ENCODE results near the gene TTN.

TTN gene

DNA sequence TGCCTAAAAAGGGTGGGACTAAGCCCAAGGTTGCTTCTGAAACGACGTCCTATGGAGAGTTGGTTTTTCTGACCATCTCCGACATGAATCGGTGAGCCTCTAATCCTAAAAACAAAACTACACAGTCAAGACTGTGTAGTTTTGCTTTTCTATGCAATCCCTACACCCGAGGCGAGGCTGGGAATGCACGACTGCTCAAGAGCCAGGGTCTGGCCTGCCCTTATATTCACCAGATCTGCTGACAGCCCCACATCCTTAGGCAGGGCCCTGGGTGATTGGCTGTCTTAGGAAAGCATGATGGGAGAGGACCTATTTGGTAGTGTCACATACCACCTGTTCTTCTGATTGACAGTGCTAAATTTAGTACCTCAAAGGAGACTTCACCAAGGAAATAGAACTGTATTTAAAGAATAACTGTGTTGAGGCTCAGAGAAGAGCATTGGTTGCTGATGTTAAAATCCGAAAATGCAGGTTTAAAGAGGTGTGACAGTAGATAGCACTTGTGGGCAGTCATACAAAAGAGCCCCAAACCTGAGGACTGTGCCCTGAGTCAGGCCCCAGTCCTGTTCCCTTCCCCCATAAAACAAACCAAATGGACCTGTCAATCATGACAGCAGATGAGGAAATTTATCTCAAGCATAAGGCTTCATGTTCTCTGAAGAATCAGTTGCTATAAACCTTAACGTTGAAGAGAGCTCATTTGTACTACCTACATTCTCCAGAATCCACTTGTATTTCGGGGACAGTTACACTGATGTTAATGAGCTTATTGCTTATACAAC is at the start of gene TTN:
Gene TTN (minus strand): TSS at position 197 of the 782 bp plus-strand sequence. CDS start 2,781 bp downstream, outside the sequence.
- no peak for DNase-seq (ENCODE audit: low read depth in 2 of 2)

DNA sequence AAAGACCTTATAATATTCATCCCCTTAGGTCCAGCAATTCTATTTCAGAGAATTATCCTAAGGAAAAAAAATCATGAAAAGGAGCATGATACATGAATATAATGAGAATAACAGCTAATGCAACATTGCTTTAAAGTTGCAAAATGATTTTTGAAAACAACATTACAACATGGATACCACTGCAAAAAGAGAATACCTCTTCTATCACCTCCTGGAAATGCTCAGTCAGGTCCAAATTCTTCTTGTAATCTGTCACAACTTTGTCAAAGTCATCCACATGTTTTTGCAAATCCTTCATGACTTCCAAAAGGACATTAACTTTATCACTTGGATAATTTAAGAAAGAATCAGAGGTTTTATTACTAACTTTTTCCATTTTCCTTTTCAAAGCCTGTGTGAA is 47.9 kb upstream of the TTN start:
- no peak for DNase-seq (ENCODE audit: low read depth in 2 of 2)

DNA sequence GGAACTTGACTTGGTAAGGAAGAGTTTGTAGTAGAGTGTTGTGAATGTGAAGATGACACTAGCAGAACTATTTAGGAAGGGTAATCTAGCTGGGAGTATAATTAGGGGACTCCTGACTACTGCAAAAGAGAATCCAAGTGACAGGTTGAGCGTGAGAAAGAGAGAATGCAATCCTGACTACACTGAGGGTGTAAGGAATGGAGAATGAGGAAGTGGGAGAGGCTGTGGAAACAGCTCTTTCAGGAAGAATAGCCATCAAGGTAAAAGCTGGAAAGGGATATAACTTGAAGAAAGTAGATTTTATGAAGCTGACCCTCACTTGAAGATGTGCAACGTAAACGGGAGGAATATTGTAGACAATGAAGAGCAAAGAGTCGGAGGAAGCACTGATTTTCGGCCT is 41.1 kb upstream of the TTN start:
- DNase-seq (ENCODE audit: low read depth in 2 of 2): no peak

DNA sequence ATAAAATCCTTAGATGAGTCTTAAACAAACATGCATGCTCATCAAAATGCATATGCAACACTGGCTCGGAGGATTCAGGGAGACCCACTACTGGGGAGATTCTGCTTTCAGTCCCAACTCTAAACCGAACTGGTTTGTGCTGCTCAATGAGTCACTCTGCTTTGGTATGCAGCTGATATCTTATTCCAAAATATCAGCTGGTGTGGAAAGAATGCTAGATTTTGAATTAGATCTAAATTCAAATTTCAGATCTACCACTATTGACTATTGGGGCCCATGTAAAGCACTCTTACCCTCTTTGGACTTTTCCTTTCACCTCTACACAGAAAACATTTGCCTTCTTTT is 39.2 kb upstream of the TTN start:
- DNase-seq (ENCODE audit: low read depth in 2 of 2): no peak

DNA sequence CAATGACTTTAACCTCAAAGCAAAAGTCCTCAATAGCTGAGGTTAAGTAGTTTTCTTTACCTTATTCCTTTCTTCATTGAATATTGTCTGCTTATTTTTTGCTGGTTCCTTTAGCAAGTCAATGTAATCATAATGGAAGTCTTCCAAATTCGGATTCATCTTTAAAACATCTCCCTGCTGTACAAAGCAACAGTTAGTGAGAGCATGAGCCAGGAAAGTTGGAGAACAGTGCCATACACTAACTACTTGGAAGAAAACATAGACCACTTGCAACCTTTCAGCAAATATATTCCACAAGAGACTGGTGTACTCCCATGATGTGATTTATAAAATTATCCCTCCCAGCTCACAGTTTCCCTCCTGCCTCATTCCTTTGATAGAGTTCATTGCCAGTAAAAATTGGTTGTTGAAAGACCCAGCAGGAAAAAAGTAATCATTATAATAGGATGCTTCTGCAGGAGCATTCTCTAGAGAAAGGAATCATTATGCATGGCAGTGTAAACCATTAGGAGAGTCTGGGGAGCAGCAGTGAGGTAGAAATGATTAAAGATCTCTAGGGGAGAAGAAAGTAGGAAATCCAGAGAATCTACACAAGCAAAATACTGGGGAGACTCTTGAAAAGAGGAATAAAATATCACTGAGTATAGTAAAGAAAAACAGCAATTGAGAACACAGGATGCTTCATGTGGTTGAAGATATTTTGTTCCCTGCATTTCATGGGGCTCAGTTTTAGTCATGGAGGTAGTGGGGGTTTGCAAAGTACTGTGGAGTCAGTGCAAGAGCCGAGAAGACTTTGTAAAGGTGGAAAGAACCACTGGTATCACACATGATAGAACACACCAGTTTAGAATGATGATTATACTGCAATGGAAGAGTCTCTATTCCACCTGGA is 38.6 kb upstream of the TTN start:
- no peak for DNase-seq (ENCODE audit: low read depth in 2 of 2)

DNA sequence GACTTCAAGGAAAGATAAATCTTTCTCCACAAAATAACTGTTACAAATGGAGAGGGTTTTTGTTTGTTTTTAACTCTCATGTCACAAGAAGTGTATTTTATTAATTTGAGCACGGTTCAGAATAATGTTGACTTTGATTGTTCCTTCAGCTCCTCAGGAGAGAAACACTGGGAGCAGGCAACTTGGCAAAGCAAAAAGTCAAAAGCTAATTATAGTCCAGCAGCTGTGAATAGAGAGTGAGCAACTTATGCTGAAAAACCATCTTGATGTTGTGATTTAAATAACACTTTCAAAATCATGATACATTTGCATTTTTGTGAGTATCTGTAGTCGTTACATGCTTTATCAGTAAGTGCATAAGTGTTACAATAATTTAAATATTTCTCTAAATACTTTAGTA is 37.5 kb upstream of the TTN start:
- no peak for DNase-seq (ENCODE audit: low read depth in 2 of 2)

DNA sequence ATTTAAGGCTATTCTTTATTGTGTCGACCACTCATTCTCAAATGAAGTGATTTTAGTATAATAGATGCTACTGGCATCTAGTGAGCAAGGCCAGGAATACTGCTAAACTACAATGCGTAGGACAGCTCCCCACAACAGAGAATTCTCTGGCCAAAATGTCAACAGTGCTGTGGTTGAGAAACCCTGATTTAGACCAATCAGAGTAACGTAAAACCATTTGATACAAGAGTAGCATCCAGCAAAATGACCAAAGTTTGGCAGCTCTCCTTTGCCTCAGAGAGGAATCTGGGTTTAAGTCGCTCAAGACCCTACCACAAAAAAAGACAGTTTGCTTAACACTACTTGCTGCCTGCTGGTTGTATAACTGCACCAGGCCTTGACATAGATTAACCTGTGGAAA is 37.0 kb upstream of the TTN start:
- DNase-seq (ENCODE audit: low read depth in 2 of 2): no peak

DNA sequence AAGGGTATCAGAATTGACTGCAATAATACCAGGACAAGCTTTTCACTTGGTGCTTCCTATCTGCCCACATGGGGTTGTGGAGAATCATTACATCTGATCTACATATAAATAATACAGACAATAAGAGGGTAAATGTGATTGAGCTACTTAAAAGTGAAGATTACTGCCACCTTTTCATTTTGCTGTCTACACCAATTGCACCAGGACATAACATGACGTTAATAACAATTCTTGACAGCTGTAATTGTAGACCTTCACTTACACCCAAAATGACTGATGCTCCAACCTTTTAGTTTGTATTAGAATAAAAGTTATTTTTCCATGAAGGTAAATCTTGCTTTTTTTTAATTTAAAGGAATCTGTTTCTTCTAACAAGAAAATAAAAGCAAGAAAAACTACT is 36.5 kb upstream of the TTN start:
- no peak for DNase-seq (ENCODE audit: low read depth in 2 of 2)

DNA sequence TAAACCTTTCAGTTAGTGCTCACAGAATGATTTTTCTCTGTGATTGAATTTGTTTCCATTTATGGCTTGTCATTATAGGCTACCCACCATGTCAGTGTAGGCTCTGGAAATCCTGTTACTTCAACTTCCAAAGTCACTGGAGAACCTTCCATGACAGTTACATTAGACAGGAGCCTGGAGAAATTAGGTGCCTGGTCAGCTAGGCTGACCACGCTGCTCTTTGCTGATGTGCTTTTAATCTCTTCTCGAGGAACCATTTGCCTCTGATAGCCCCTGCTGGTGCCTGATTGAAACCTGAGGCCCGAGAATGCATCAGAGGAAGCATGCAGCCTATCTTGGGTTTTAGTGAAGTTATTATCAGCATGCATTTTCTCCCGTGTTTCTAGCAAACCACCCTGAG is 29.6 kb upstream of the TTN start:
- DNase-seq (ENCODE audit: low read depth in 2 of 2): no peak

DNA sequence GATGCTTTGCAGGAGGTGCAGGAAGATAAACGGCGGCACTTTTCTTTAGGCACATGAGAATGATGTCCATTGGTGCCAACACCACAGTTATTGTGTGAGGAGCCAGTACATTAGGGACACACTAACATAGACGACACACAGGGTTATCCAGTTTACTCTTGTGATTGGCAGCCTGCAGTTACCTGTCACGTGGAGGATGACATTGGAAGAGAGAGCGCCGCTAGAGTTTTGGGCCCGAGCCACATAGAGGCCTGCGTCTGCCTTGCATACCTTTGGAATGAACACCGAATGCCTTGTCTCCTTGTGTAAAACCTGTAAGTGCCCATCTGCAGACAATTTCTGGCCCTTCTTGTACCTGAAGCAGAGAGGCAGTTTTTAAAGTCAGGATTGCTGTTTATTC is 26.9 kb upstream of the TTN start:
- DNase-seq (ENCODE audit: low read depth in 2 of 2): no peak

DNA sequence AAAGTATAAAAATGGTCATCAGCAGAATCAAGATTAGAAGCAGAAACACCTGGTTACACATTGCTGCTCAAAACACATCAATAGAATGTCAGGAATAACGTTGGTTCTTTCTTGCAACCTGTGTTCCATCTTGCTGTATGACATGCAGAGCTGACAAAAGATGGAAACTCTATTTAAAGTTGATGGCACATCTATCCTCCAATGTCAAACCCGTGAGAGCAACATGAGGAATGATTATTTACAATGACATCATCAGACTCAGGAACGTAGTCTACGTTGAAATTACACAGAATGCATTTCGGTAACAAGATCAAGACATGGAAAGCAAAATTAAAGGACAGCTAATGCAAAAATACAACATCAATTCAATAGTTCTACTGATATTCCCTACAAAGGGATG is 26.2 kb upstream of the TTN start:
- DNase-seq (ENCODE audit: low read depth in 2 of 2): no peak

DNA sequence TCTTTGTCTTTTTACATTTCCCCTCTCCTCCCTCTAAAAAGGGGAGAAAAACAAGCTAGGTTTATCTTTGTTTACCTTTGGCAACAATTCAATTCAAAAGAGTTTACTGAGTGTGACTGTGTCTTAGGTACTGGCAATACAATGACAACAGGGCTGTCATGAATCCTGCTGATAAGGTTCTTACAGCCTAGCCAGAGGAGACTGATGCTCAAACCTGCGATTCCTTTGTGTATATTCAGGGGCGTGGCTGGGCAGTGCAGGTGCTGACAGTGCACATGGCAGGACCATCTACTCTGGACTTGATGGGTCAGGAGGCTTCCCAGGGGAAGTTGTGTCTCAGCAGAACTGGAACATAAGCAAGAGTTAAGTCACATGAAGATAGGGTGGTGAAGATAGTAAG is 23.2 kb upstream of the TTN start:
- DNase-seq (ENCODE audit: low read depth in 2 of 2): no peak

DNA sequence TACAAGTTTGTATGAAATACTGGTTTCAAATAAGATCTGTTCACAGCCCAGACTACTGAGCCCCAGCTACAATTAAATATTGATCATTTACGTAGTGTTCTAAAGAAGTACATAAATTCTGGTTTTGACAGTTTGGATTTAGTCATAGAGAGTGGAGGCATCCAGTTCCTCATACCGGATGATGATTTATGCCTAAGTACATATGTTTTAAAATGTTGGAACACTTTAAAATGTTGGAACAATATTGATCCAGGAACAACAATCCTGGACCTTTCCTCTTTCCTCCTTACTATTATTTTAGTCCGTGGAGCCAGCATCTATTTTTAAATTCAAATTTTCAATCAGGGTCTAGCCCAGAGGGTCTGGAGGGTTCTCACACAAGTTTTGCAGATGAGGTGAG is 22.8 kb upstream of the TTN start:
- DNase-seq (ENCODE audit: low read depth in 2 of 2): no peak

DNA sequence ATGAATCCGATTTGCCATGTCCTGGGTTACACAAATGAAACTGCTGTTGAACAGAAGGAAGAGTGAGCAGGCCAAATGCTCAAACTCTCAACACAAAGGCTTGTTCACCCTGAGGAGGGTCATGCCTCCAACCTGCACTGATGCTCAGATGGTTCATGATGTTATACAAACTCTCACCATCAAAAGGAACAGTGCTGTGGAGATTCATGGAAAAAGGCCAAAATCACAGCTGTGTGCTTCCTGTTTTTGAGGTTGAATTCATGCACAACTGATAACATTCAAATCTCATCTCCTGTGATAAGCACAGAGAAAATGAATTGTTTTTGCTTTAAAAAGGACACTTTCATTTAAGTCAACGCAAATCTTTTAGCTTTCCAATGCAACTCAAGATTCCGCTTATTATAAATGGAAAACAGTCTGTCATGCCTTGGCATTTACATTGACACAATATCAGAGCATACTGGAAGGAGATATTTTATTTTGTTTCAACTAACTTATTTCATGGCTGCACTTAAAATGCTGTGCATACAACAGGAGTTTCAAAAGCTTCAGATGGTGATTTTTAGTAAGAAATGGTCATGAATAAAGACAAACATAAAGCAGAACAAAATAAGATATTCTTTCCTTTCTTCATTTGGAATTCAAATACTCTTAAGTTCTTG is 22.2 kb upstream of the TTN start:
- no peak for DNase-seq (ENCODE audit: low read depth in 2 of 2)

DNA sequence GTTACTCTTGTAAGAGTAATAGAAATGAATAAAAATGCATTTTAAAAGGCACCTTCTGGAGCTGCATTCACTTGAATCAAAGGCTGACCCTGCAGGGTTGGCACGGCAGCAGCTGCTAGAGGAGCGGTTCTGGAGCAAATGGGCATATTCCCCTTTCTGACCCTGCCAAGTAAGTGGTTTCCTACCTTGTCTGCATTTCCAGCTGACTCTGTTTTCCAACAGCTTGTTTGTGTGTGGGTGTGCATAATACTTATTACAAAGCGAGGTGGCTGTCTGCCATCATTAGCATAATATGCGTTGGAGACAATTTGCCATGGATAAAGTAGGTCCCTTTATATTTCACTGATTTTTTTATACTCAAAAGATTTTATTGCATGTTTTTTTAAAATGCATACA is 21.3 kb upstream of the TTN start:
- DNase-seq (ENCODE audit: low read depth in 2 of 2): no peak

DNA sequence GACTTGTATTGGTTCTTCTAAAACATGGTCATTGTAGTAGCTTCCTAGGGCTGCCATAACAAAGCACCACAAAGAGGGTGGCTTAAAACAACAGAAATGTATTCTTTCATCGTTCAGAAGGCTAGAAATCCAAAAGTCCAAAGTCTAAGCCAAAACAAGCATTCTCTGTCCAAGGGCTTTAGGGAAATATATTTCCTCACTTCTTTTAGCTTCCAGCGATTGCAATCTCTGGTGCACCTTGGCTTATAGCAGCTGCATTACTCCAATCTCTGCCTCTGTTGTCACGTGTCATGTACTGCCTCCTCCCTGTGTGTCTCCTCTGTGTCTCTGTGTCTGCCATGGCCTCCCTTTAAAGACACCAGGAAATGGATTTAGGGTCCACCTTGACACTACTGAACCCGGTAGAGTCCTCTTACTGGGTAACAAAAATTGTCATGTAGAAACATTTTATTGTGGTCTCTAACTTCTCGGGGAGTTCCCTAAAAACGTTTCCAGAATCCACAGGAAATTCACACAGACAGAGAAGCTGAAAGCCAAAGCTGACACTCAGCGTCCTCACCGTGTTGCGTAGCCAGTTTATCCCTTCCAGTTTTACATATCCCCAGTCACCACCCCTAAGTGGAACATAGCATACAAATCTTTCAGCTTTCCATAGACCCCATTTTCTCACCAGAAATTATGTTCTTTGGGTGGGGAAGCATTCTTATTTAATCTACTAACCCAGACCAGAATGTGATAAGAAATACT is 20.7 kb upstream of the TTN start:
- DNase-seq (ENCODE audit: low read depth in 2 of 2): no peak

DNA sequence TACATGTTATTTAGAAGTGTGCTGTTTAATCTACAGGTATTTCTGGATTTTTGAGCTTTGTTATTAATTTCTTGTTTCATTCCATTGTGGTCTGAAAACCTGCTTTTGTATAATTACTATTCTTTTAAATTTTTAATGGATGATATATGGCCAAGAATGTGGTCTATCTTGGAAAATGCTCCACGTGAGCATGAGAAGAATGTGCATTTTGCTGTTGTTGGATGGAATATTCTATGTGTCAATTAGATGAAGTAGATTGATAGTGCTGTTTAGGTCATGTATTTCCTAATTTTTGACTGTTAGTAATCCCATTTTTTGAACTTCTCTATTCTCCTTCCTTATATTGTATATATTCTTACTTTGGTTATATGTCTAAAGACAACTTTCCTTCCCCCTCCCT is 19.9 kb upstream of the TTN start:
- DNase-seq (ENCODE audit: low read depth in 2 of 2): no peak

DNA sequence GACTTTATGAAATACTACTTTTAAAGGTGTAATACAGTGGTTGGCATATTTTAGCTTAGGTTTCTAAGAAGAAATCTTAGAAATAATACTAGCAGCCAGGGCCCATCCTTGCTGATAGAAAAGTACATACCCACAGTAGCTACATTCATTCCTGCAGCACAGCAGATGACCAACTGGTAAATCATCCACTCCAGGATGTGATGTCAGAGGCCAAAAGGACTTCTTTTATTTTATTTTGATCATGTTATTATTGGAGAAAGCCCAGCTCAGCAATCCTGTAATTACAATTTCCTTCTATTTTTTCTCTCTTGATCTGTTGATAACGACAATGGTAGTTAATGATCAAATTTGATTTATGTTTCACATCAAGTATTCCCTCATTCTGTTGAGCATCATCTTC is 18.0 kb upstream of the TTN start:
- DNase-seq (ENCODE audit: low read depth in 2 of 2): no peak

DNA sequence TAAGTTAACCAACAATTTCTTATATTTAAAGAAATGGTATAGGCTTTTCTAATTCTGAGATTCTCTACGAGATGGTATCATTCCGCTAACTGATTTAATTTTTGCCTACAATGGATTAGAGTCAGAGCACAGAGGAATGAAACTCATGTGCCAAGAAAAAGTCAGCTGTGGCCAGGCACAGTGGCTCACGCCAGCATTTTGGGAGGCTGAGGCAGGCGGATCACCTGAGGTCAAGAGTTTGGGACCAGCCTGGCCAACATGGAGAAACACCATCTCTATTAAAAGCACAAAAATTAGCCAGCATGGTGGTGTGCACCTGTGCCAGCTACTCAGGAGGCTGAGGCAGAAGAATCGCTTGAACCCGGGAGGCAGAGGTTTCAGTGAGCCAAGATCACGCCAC is 17.0 kb upstream of the TTN start:
- DNase-seq (ENCODE audit: low read depth in 2 of 2): no peak

DNA sequence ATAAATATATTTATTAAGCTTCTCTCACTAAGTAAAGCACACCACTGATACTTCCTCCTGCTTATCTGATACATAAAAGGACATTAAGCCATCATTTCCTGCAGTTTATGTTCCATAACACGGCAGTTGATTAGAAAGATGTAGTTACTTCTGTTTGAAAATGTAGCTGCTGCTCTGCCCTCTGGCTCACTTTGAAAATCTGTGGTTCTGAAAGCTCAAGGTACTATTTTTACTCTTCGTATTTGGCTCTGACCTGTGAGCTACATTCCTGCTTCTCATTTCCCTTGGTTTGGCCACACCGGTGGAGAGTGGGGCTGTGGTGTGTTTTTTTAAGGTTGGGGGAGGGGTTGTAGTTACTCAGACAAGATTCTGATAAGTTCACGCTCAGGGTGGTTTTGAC is 12.8 kb upstream of the TTN start:
- no peak for DNase-seq (ENCODE audit: low read depth in 2 of 2)

DNA sequence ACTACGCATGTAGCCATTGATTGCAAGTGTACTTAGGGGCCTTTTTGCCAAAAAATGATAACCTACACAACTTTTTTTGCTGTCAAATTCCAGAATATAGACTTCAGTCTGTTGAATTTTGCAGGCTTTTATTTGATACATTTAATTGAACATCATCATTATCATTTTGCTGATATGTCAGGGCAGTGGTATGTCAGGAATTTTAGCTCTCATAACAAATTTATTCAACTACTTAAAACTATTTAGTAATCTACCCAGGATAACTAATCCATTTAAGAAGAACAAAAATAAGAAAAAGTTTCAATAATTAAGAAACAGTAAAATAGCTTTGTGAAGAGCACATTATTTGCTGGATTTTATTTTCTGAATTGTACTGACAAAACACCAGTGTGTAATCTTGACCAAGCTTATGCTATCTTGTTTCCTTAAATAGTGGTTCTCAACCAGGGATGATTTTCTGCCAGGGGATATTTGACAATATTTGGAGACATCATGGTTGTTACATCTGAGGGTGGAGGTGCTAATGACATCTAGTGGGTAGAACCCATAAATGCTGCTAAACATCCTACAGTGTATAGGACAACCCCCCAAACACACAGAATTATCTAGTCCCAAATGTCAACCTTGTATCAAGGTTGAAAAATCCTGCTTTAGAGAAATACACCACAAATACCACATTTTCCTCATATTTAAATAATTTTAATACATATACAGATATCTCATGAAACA is 12.1 kb upstream of the TTN start:
- DNase-seq (ENCODE audit: low read depth in 2 of 2): no peak

Measured in stimulated activated CD4-positive, alpha-beta T cell treated with anti-CD3 and anti-CD28 coated beads, Interleukin-1b, Interleukin-23, amount 100 ng/mL, for 1 hour (primary cell).